IMR-90 (cell line): ENCODE data around the gene ZNF433. TPM values are rescaled to one million over a fixed set of nuclear protein-coding genes. Genes with fewer than 3 reads are reported as not detected.

Experiments
- ATAC-seq: fragments of 200-7000 bp; cut with Tn5 transposase; 2 replicates; pipeline ENCODE4 v1.9.1; 2020; ENCODE audit warnings: low read depth, mild to moderate bottlenecking, moderate library complexity
- BruUV-seq: library from RNA; stranded (reverse); fragments of 400-500 nt; replicated peaks from 2 replicates; lab custom pipeline; 2021; lab: Mats Ljungman, UMichigan
- CTCF ChIA-PET: fragments of 300-600 bp; formaldehyde crosslinking; extraction: SDS; loops from one replicate; lab custom pipeline; 2021; ENCODE audit warnings: antibody characterized with exemption; lab: Yijun Ruan, JAX
- POLR2A ChIA-PET: fragments of 300-600 bp; sonication (Branson Sonifier 250); formaldehyde crosslinking; loops from one replicate; lab custom pipeline; 2022; ENCODE audit warnings: antibody characterized with exemption; ENCODE audit not compliant: unreplicated experiment; lab: Charles Lee
- DNase-seq: peaks from one replicate; pipeline ENCODE4 v3.0.0; 2013
- H2AFZ ChIP-seq: replicated peaks from 2 replicates; pipeline ENCODE3; 2013; ENCODE audit warnings: low read length, mild to moderate bottlenecking; ENCODE audit not compliant: poor library complexity
- H2AK5ac ChIP-seq: 2 replicates; pipeline ENCODE4 v1.6.1; 2013; ENCODE audit warnings: low read depth, low read length, inconsistent platforms
- H2AK9ac ChIP-seq: replicated peaks from 2 replicates; pipeline ENCODE3; 2013; ENCODE audit warnings: mild to moderate bottlenecking, low read depth, low read length, moderate library complexity; ENCODE audit not compliant: poor library complexity
- H2BK120ac ChIP-seq: 2 replicates; pipeline ENCODE4 v1.6.1; 2013; ENCODE audit warnings: low read depth, low read length, inconsistent platforms
- H2BK15ac ChIP-seq: 3 replicates; pipeline ENCODE4 v1.6.1; 2013; ENCODE audit warnings: low read depth, low read length, inconsistent platforms
- H2BK20ac ChIP-seq: 2 replicates; pipeline ENCODE4 v1.6.1; 2013; ENCODE audit warnings: low read depth, mild to moderate bottlenecking, inconsistent platforms, low read length, moderate library complexity
- H2BK5ac ChIP-seq: 2 replicates; pipeline ENCODE4 v1.6.1; 2013; ENCODE audit warnings: mild to moderate bottlenecking, low read depth, low read length, inconsistent platforms; ENCODE audit not compliant: poor library complexity, severe bottlenecking
- H3K14ac ChIP-seq: replicated peaks from 2 replicates; pipeline ENCODE4 v1.6.1; 2013; ENCODE audit warnings: low read depth, low read length, inconsistent platforms
- H3K18ac ChIP-seq: 2 replicates; pipeline ENCODE4 v1.6.1; 2013; ENCODE audit warnings: low read depth, low read length, control low read depth
- H3K23ac ChIP-seq: 2 replicates; pipeline ENCODE4 v1.6.1; 2013; ENCODE audit warnings: low read depth, low read length, inconsistent platforms
- H3K27ac ChIP-seq: 2 replicates; pipeline ENCODE4 v1.5.1; 2013; ENCODE audit warnings: mild to moderate bottlenecking, control low read depth, low read length; ENCODE audit not compliant: insufficient read depth
- H3K27me3 ChIP-seq: 2 replicates; pipeline ENCODE4 v1.6.1; 2013; ENCODE audit warnings: low read length; ENCODE audit not compliant: control insufficient read depth, insufficient read depth
- H3K36me3 ChIP-seq: 2 replicates; pipeline ENCODE4 v1.6.1; 2013; ENCODE audit warnings: low read length, mixed read lengths; ENCODE audit not compliant: control insufficient read depth, insufficient read depth
- H3K4ac ChIP-seq: 2 replicates; pipeline ENCODE4 v1.6.1; 2013; ENCODE audit warnings: low read depth, low read length, inconsistent platforms
- H3K4me1 ChIP-seq: 2 replicates; pipeline ENCODE4 v1.6.1; 2013; ENCODE audit warnings: low read length, mixed read lengths; ENCODE audit not compliant: control insufficient read depth, insufficient read depth
- H3K4me2 ChIP-seq: 2 replicates; pipeline ENCODE4 v1.6.1; 2013; ENCODE audit warnings: low read depth, mild to moderate bottlenecking, control low read depth, low read length, moderate library complexity
- H3K4me3 ChIP-seq: 2 replicates; pipeline ENCODE4 v1.5.1; 2013; ENCODE audit warnings: low read depth, mild to moderate bottlenecking, control low read depth, low read length, moderate library complexity; ENCODE audit not compliant: insufficient read depth
- H3K56ac ChIP-seq: 2 replicates; pipeline ENCODE4 v1.6.1; 2013; ENCODE audit warnings: low read length, inconsistent platforms; ENCODE audit not compliant: insufficient read depth; ENCODE audit errors: extremely low read depth
- H3K79me1 ChIP-seq, 2 experiments: 2 replicates each; pipeline ENCODE4 v1.6.1; 2013; ENCODE audit warnings: low read length in 2 of 2, inconsistent platforms in 1 of 2, low read depth in 1 of 2
- H3K9ac ChIP-seq: 2 replicates; pipeline ENCODE4 v1.6.1; 2013; ENCODE audit warnings: low read depth, low read length, control low read depth
- H3K9me1 ChIP-seq: 2 replicates; pipeline ENCODE4 v1.6.1; 2013; ENCODE audit warnings: low read length, inconsistent platforms; ENCODE audit not compliant: insufficient read depth
- H3K9me3 ChIP-seq: 2 replicates; pipeline ENCODE4 v1.6.1; 2013; ENCODE audit warnings: low read length; ENCODE audit not compliant: control insufficient read depth, insufficient read depth
- H4K20me1 ChIP-seq: 2 replicates; pipeline ENCODE4 v1.6.1; 2013; ENCODE audit warnings: low read length, inconsistent platforms; ENCODE audit not compliant: insufficient read depth
- H4K5ac ChIP-seq: 2 replicates; pipeline ENCODE4 v1.6.1; 2013; ENCODE audit warnings: mild to moderate bottlenecking, low read depth, low read length, control low read depth
- H4K8ac ChIP-seq, 2 experiments: 2 replicates each; pipeline ENCODE4 v1.6.1; 2013; ENCODE audit warnings: low read depth in 2 of 2, low read length in 2 of 2, control low read depth in 1 of 2, inconsistent platforms in 1 of 2
- H4K91ac ChIP-seq: 2 replicates; pipeline ENCODE4 v1.6.1; 2013; ENCODE audit warnings: low read depth, low read length, inconsistent platforms; ENCODE audit not compliant: insufficient read depth
- BHLHE40 ChIP-seq: fragments of 150-350 bp; IDR thresholded peaks from 2 replicates; pipeline ENCODE4 v1.6.1; 2016; ENCODE audit warnings: mild to moderate bottlenecking, low read depth, low read length
- CHD1 ChIP-seq: IDR thresholded peaks from 2 replicates; pipeline ENCODE4 v1.6.1; 2012; ENCODE audit warnings: low read depth, low read length, improper control_type of control experiment
- NFE2L2 ChIP-seq: fragments of 150-350 bp; IDR thresholded peaks from 2 replicates; pipeline ENCODE4 v1.6.1; 2016; ENCODE audit warnings: low read depth, mild to moderate bottlenecking, low read length
- RCOR1 ChIP-seq: IDR thresholded peaks from 2 replicates; pipeline ENCODE4 v1.6.1; 2012; ENCODE audit warnings: mild to moderate bottlenecking, low read length, improper control_type of control experiment; ENCODE audit not compliant: insufficient replicate concordance
- RFX5 ChIP-seq: IDR thresholded peaks from 2 replicates; pipeline ENCODE4 v1.8.0; 2012; ENCODE audit warnings: low read depth, mild to moderate bottlenecking, low read length, moderate library complexity
- SMC3 ChIP-seq: fragments of 150-350 bp; IDR thresholded peaks from 2 replicates; pipeline ENCODE4 v1.6.1; 2016; ENCODE audit warnings: low read depth, mild to moderate bottlenecking, antibody characterized with exemption, low read length, moderate library complexity
- WGBS, 2 experiments: methylation state at CpG; one replicate each; pipeline versions ENCODE4 v1.1.5 to v1.1.7; 2013; ENCODE audit warnings: missing lambda C conversion rate in 2 of 2; ENCODE audit not compliant: insufficient read length in 1 of 2; ENCODE audit errors: extremely low coverage in 2 of 2; 5-methylcytosine and 5-hydroxymethylcytosine counted together
- dilution Hi-C: fragments of 300-500 bp; cut with HindIII; formaldehyde crosslinking; loops from one replicate; pipeline ENCODE4 v1.14.3; 2018; ENCODE audit warnings: low sequenced_read_pairs; ENCODE audit not compliant: unreplicated experiment
- in situ Hi-C: fragments of 300-500 bp; cut with MboI; formaldehyde crosslinking; loops from 3 replicates; pipeline ENCODE4 v1.14.3; 2019; ENCODE audit warnings: low sequenced_read_pairs, inconsistent platforms, mixed read lengths
- intact Hi-C: fragments of 100-400 bp; cut with micrococcal nuclease; formaldehyde crosslinking; loops from 2 replicates; pipeline ENCODE4 v1.10.0; 2022
- polyA plus RNA-seq, 3 experiments: library from polyadenylated mRNA; depleted of rRNA; stranded (reverse); fragments of >200 nt; gene quantifications; 2 replicates each; pipeline ENCODE4 v1.2.3, GENCODE V29; 2012; ENCODE audit warnings: low replicate concordance in 1 of 3
- total RNA-seq: library from RNA; depleted of rRNA; stranded (reverse); fragments of >200 nt; gene quantifications from 2 replicates; pipeline ENCODE4 v1.2.3, GENCODE V29; 2012
- TF ChIP-seq, protein P1 (sequence below): fragments of 150-350 bp; IDR thresholded peaks from 2 replicates; pipeline ENCODE4 v1.6.1; 2017; ENCODE audit warnings: mild to moderate bottlenecking, antibody characterized with exemption, low read length, low read depth

The ZNF433 gene
- total and polyA plus RNA-seq, 2 of the 4 experiments (the other 2 are of a cell fraction): 3.5 to 11.1 TPM

DNA sequence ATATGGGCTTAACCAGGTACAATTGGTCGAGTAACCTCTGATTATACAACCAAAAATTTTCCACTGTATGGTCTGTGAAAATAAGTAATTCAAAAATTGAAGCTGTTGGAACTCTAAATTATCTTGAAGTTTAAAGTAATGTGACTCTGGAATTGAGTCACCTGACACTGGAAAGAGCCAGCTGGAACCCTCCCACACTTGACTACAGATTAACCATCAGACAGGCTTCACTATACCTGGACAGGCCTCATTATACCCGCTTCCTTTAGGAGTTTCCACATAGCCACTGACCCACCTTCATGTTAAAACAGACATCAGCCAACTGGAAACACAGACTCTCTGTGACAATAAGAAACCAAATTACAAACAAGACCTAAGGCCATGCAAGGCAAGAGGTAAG, 1.3 kb downstream of the ZNF433 start:
- Histone ChIP-seq H3K4ac (no peak overlapping the region), H3K14ac (no peak overlapping the region), H4K91ac (no peak overlapping the region), H4K8ac (no peak overlapping the region), H3K27me3 (no peaks in the 10 kb centered on the region), H3K9ac (0 out of 2 replicates have a peak overlapping the region, but pooled peaks have one; percentile 97), H2AK9ac (no peak overlapping the region), H4K5ac (no peak overlapping the region), H3K4me3 (peak overlapping the region; percentile 90), H3K27ac (no peak overlapping the region), H3K36me3 (peaks cover 2% of the 10 kb centered on the region), H3K4me1 (no peaks in the 10 kb centered on the region), H2AFZ (no peak overlapping the region), H3K79me1 (peaks cover 0 to 20% of the 10 kb centered on the region in 2 experiments; a peak in 2 of 4 replicates), H2BK120ac (no peak overlapping the region), H3K4me2 (peak overlapping the region; percentile 73), H2BK20ac (no peak overlapping the region), H3K9me3 (no peaks in the 10 kb centered on the region; the same call in 1 of the 2 replicates), H3K9me1 (no peaks in the 10 kb centered on the region), H3K18ac (no peak overlapping the region), H2AK5ac (no peak overlapping the region), H2BK5ac (no peak overlapping the region), H2BK15ac (no peak overlapping the region), H3K56ac (no peak overlapping the region), H4K20me1 (no peaks in the 10 kb centered on the region), H3K23ac (0 out of 2 replicates have a peak overlapping the region, but pooled peaks have one; percentile 60)
- in situ Hi-C loops: no loop called here
- no peak for DNase-seq
- intact Hi-C loops: no loop called here
- TF ChIP-seq SMC3: no peak
- no peak for TF ChIP-seq RCOR1
- TF ChIP-seq CHD1: no peak
- no peak for TF ChIP-seq NFE2L2
- TF ChIP-seq, protein P1, sequence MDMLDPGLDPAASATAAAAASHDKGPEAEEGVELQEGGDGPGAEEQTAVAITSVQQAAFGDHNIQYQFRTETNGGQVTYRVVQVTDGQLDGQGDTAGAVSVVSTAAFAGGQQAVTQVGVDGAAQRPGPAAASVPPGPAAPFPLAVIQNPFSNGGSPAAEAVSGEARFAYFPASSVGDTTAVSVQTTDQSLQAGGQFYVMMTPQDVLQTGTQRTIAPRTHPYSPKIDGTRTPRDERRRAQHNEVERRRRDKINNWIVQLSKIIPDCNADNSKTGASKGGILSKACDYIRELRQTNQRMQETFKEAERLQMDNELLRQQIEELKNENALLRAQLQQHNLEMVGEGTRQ: peak; percentile 58; the same call in 1 of the 2 replicates
- TF ChIP-seq BHLHE40: no peak
- TF ChIP-seq RFX5: no peak
- CTCF ChIA-PET: no interaction called here
- POLR2A ChIA-PET: interaction anchor here (1.0 kb wide), 1 partner anchor 13 kb away, joined by 3 read pairs; no protein-coding TSS in a partner anchor
- BruUV-seq: TSS peak; percentile 55
- dilution Hi-C loops: no loop called here
- 80% methylated on average over 1 of the region's 2 CpGs; no CpG with 5 or more reads in 1 of the 2 experiments for WGBS, 2 experiments
- ATAC-seq: no peak
